B cell (primary cell): ENCODE measurements around the gene EML6. TPM values are rescaled to one million over a fixed set of nuclear protein-coding genes. Genes with fewer than 3 reads are reported as not detected.

ENCODE experiments used
- ATAC-seq: fragments of 200-7000 bp; cut with Tn5 transposase; one replicate; pipeline ENCODE4 v1.10.0; 2021; ENCODE audit warnings: low read depth, mild to moderate bottlenecking, moderate number of reproducible peaks, moderate library complexity
- CTCF ChIA-PET: fragments of 350-600 bp; sonication (Branson Sonifier 250); formaldehyde crosslinking; loops from one replicate; lab custom pipeline; 2021; ENCODE audit warnings: antibody characterized with exemption, inconsistent platforms; lab: Charles Lee
- POLR2A ChIA-PET: fragments of 350-600 bp; sonication (Branson Sonifier 250); formaldehyde crosslinking; loops from one replicate; lab custom pipeline; 2021; ENCODE audit warnings: antibody characterized with exemption; lab: Charles Lee
- DNase-seq: peaks from one replicate; pipeline ENCODE4 v3.0.0; 2013
- H2AFZ ChIP-seq: 2 replicates; pipeline ENCODE4 v1.6.1; 2012; ENCODE audit warnings: mild to moderate bottlenecking, low read depth, low read length; ENCODE audit not compliant: insufficient read depth, poor library complexity, severe bottlenecking
- H3K27ac ChIP-seq, 2 donors: 1 replicate in 1 of 2; 2 replicates in 1 of 2; pipeline ENCODE4 v1.5.1; 2012 to 2013; ENCODE audit warnings: low read length in 2 of 2, mild to moderate bottlenecking in 2 of 2, moderate library complexity in 1 of 2
- H3K27me3 ChIP-seq, 4 experiments: fragments of 200-600 bp in 1 of 4; sonication (generic) in 1 of 4; replicated peaks in 1 of 4; 1 replicate in 2 of 4; 2 replicates in 2 of 4; pipeline versions ENCODE4 v1.6.1 to v1.7.0; 2013 to 2016; ENCODE audit warnings: low read length in 3 of 4, mild to moderate bottlenecking in 2 of 4, mixed read lengths in 1 of 4, moderate library complexity in 1 of 4; ENCODE audit not compliant: insufficient read depth in 4 of 4, control insufficient read depth in 3 of 4; ENCODE audit errors: control extremely low read depth in 1 of 4
- H3K36me3 ChIP-seq, 2 experiments: replicated peaks in 1 of 2; 1 replicate in 1 of 2; 2 replicates in 1 of 2; pipeline versions ENCODE4 v1.6.1 to v1.7.1; 2013; ENCODE audit warnings: low read length in 1 of 2; ENCODE audit not compliant: insufficient read depth in 2 of 2, control insufficient read depth in 1 of 2; ENCODE audit errors: control extremely low read depth in 1 of 2, extremely low read depth in 1 of 2
- H3K4me1 ChIP-seq, 2 donors: fragments of 200-600 bp in 1 of 2; sonication (generic) in 1 of 2; 1 replicate in 1 of 2; 2 replicates in 1 of 2; pipeline versions ENCODE4 v1.5.1 to v1.6.1; 2013 to 2017; ENCODE audit warnings: low read length in 2 of 2; ENCODE audit not compliant: control insufficient read depth in 2 of 2, insufficient read depth in 2 of 2
- H3K4me2 ChIP-seq: replicated peaks from 2 replicates; pipeline ENCODE3; 2012; ENCODE audit warnings: mild to moderate bottlenecking, low read depth, low read length; ENCODE audit not compliant: poor library complexity, severe bottlenecking
- H3K4me3 ChIP-seq, 5 experiments: fragments of 200-600 bp in 1 of 5; sonication (generic) in 1 of 5; 1 replicate in 3 of 5; 2 replicates in 2 of 5; pipeline versions ENCODE4 v1.5.1 to v1.7.0; 2011 to 2016; ENCODE audit warnings: low read length in 4 of 5, mild to moderate bottlenecking in 4 of 5, low read depth in 2 of 5, control low read depth in 1 of 5, moderate library complexity in 1 of 5; ENCODE audit not compliant: insufficient read depth in 1 of 5; ENCODE audit errors: control extremely low read depth in 1 of 5, extremely low read depth in 1 of 5
- H3K79me2 ChIP-seq: fragments of 200-600 bp; sonication (generic); one replicate; pipeline ENCODE4 v1.6.0; 2016; ENCODE audit warnings: low read length; ENCODE audit not compliant: control insufficient read depth, insufficient read depth
- H3K9ac ChIP-seq: fragments of 200-600 bp; sonication (generic); 2 replicates; pipeline ENCODE4 v1.6.1; 2017; ENCODE audit warnings: mild to moderate bottlenecking, low read length, moderate library complexity
- H3K9me3 ChIP-seq, 3 donors: one replicate each; pipeline versions ENCODE4 v1.6.1 to v1.7.1; 2013; ENCODE audit warnings: low read length in 2 of 3; ENCODE audit not compliant: control insufficient read depth in 2 of 3, insufficient read depth in 1 of 3; ENCODE audit errors: control extremely low read depth in 1 of 3
- H4K20me1 ChIP-seq: 2 replicates; pipeline ENCODE4 v1.6.0; 2012; ENCODE audit warnings: mild to moderate bottlenecking, low read length; ENCODE audit not compliant: insufficient read depth, control insufficient read depth, poor library complexity, severe bottlenecking
- H3K27ac Mint-ChIP-seq: one replicate; pipeline ENCODE4 v1.8.0; 2021; ENCODE audit warnings: mixed read lengths
- H3K27me3 Mint-ChIP-seq: one replicate; pipeline ENCODE4 v1.8.0; 2021; ENCODE audit warnings: mixed read lengths
- H3K4me1 Mint-ChIP-seq: one replicate; pipeline ENCODE4 v1.8.0; 2021; ENCODE audit warnings: mixed read lengths
- H3K4me3 Mint-ChIP-seq: one replicate; pipeline ENCODE4 v1.8.0; 2021; ENCODE audit warnings: mixed read lengths
- H3K9me3 Mint-ChIP-seq: one replicate; pipeline ENCODE4 v1.8.0; 2022; ENCODE audit warnings: mixed read lengths; ENCODE audit not compliant: insufficient read depth
- CTCF ChIP-seq: fragments of 200-600 bp; IDR thresholded peaks from one replicate; pipeline ENCODE4 v1.8.0; 2022; ENCODE audit warnings: antibody characterized with exemption, mild to moderate bottlenecking
- EZH2 ChIP-seq: IDR thresholded peaks from 2 replicates; pipeline ENCODE4 v1.6.1; 2012; ENCODE audit warnings: borderline replicate concordance, low read depth, mild to moderate bottlenecking, moderate library complexity, low read length; ENCODE audit not compliant: insufficient read depth, poor library complexity, severe bottlenecking
- WGBS: methylation state at CpG from one replicate; pipeline ENCODE4 v1.1.5; 2013; ENCODE audit warnings: missing lambda C conversion rate; ENCODE audit not compliant: insufficient coverage; 5-methylcytosine and 5-hydroxymethylcytosine counted together
- intact Hi-C: fragments of 100-400 bp; cut with micrococcal nuclease; formaldehyde crosslinking; loops from one replicate; pipeline ENCODE4 v1.10.0; 2022
- polyA plus RNA-seq: library from polyadenylated mRNA; depleted of rRNA; stranded (reverse); fragments of >200 nt; gene quantifications from 2 replicates; pipeline ENCODE4 v1.2.3, GENCODE V29; 2012
- total RNA-seq, 2 donors: library from RNA; stranded (reverse); fragments of 120-200 nt in 1 of 2; gene quantifications; 1 replicate in 1 of 2; 2 replicates in 1 of 2; pipeline versions ENCODE4 v1.2.3 to v1.2.4, GENCODE V29; 2013 to 2022

EML6 gene
- total and polyA plus RNA-seq, 2 donors (not counting 1 experiment from before 2014, with no cell fraction given), result 42.5 to 53.7 TPM

GRCh38 chr2:55017428-55017827, 294.0 kb downstream of the EML6 start:
- H3K9me3 ChIP-seq, result no peaks in the 10 kb centered on the region
- no peak for ATAC-seq
- Mint-ChIP-seq H3K27me3 (no peaks in the 10 kb centered on the region), H3K9me3 (no peaks in the 10 kb centered on the region), H3K4me3 (no peak overlapping the region), H3K27ac (no peak overlapping the region), H3K4me1 (peaks cover 45% of the 10 kb centered on the region)
- no peaks in the 10 kb centered on the region for H3K27me3 ChIP-seq
- no peak overlapping the region for H3K4me2 ChIP-seq
- peaks cover 94% of the 10 kb centered on the region for H3K79me2 ChIP-seq
- H3K9ac ChIP-seq, result no peak overlapping the region
- H3K36me3 ChIP-seq, result peaks cover 0 to 3% of the 10 kb centered on the region in 2 experiments
- H2AFZ ChIP-seq, result no peak overlapping the region
- H4K20me1 ChIP-seq, result peaks cover 6% of the 10 kb centered on the region
- no peak for DNase-seq
- intact Hi-C loops, result no loop called here
- peaks cover 14 to 28% of the 10 kb centered on the region in 2 donors for H3K4me1 ChIP-seq
- POLR2A ChIA-PET, result no interaction called here
- peak overlapping the region in 1 of 2 donors; percentile 68 for H3K27ac ChIP-seq
- no CpG with 5 or more reads among the region's 3 CpGs for WGBS
- CTCF ChIA-PET, result interaction anchor here (1.4 to 14.5 kb wide), 5 partner anchors 31 to 168 kb away, joined by 4 to 190 read pairs (median 12); partner anchors contain the start of gene RTN4
- H3K4me3 ChIP-seq, result no peak overlapping the region
- TF ChIP-seq CTCF (no peak), EZH2 (no peak)

- intact Hi-C loops, result loop anchor here (2.0 kb wide), 1 partner anchor 31 kb away; no protein-coding TSS in a partner anchor
- no CpG with 5 or more reads among the region's 3 CpGs for WGBS
- Histone ChIP-seq H3K79me2 (peaks cover 94% of the 10 kb centered on the region), H3K9ac (no peak overlapping the region), H4K20me1 (peaks cover 7% of the 10 kb centered on the region), H3K4me2 (no peak overlapping the region), H3K4me1 (peaks cover 14 to 31% of the 10 kb centered on the region in 2 donors), H2AFZ (no peak overlapping the region), H3K9me3 (no peaks in the 10 kb centered on the region), H3K27me3 (no peaks in the 10 kb centered on the region), H3K4me3 (no peak overlapping the region), H3K27ac (peak overlapping the region in 1 of 2 donors; percentile 68), H3K36me3 (peaks cover 0 to 3% of the 10 kb centered on the region in 2 experiments)
- Mint-ChIP-seq H3K27ac (peak overlapping the region; percentile 8), H3K4me1 (peaks cover 43% of the 10 kb centered on the region), H3K27me3 (no peaks in the 10 kb centered on the region), H3K9me3 (no peaks in the 10 kb centered on the region), H3K4me3 (no peak overlapping the region)
- TF ChIP-seq CTCF (no peak), EZH2 (no peak)
- DNase-seq (no peak), ATAC-seq (no peak)
- POLR2A ChIA-PET, result no interaction called here
- CTCF ChIA-PET, result interaction anchor here (0.7 to 14.5 kb wide), 4 partner anchors 8 to 149 kb away, joined by 3 to 190 read pairs (median 4); partner anchors contain the start of gene RTN4
Measured at GRCh38 chr2:55017880-55018279, 294.4 kb downstream of the EML6 start.
